Central memory CD8-positive, alpha-beta T cell (primary cell): Measurements from ENCODE around the gene USE1.
A peak's percentile ranks its signal among the peaks of the same experiment; 100 is the strongest.

Experiments
- ATAC-seq: fragments of 150-1000 bp; cut with Tn5 transposase; replicated peaks from 2 replicates; pipeline ENCODE4 v1.10.0; 2022; ENCODE audit warnings: mild to moderate bottlenecking, moderate FRiP score, moderate number of reproducible peaks; ENCODE audit not compliant: poor library complexity, severe bottlenecking; ENCODE audit errors: extremely low read depth
- DNase-seq, 2 donors: peaks; one replicate each; pipeline ENCODE4 v3.0.0; 2021; ENCODE audit warnings: low spot score in 2 of 2
- H3K27ac Mint-ChIP-seq: one replicate; pipeline ENCODE4 v1.8.0; 2022; ENCODE audit warnings: low read depth, mild to moderate bottlenecking, moderate library complexity, mixed read lengths
- H3K27me3 Mint-ChIP-seq: one replicate; pipeline ENCODE4 v1.8.0; 2022; ENCODE audit warnings: mixed read lengths
- H3K36me3 Mint-ChIP-seq: one replicate; pipeline ENCODE4 v1.8.0; 2022; ENCODE audit warnings: mild to moderate bottlenecking, moderate library complexity, mixed read lengths; ENCODE audit not compliant: insufficient read depth
- H3K4me1 Mint-ChIP-seq: one replicate; pipeline ENCODE4 v1.8.0; 2022; ENCODE audit warnings: mixed read lengths
- H3K4me3 Mint-ChIP-seq: one replicate; pipeline ENCODE4 v1.8.0; 2022; ENCODE audit warnings: mild to moderate bottlenecking, moderate library complexity, mixed read lengths
- H3K9me3 Mint-ChIP-seq: one replicate; pipeline ENCODE4 v1.8.0; 2022; ENCODE audit warnings: mixed read lengths

USE1 gene

GRCh38 chr19:17259934-17260333, 44.8 kb downstream of the USE1 start:
- Mint-ChIP-seq H3K27me3 (no peaks in the 10 kb centered on the region), H3K36me3 (no peaks in the 10 kb centered on the region), H3K4me1 (peaks cover 6% of the 10 kb centered on the region), H3K27ac (no peak overlapping the region), H3K9me3 (no peaks in the 10 kb centered on the region), H3K4me3 (no peak overlapping the region)
- ATAC-seq (no peak), DNase-seq (no peak)

DNA sequence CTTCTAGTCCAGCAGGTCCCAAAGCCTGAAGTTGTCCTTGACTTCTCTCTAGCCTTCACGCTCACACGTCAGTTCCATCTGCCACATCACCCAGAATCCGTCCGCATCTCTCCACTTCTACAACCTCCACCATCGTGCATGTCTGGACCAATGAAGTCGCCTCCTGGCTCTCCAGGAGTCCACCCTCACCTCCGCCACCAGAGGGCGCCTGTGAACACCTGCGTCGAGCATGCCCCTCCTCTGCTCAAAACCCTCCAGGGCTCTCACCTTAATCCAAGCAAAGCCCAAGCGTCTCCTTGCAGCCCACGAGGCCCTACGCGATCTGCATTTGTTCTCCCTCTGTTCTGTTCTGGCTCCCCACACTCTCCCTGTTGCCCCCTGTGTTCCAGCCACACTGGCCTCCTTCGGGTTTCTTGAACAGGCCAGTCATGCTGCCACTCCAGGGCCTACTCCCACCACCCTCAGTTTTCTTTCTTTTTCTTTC, 45.7 kb downstream of the USE1 start:
- no peaks in the 10 kb centered on the region for H3K9me3 Mint-ChIP-seq
- peaks cover 6% of the 10 kb centered on the region for H3K4me1 Mint-ChIP-seq
- ATAC-seq (peak; percentile 100), DNase-seq (peak; percentile 83 to 88)
- H3K4me3 Mint-ChIP-seq = no peak overlapping the region
- no peaks in the 10 kb centered on the region for H3K36me3 Mint-ChIP-seq
- no peaks in the 10 kb centered on the region for H3K27me3 Mint-ChIP-seq
- no peak overlapping the region for H3K27ac Mint-ChIP-seq

DNA sequence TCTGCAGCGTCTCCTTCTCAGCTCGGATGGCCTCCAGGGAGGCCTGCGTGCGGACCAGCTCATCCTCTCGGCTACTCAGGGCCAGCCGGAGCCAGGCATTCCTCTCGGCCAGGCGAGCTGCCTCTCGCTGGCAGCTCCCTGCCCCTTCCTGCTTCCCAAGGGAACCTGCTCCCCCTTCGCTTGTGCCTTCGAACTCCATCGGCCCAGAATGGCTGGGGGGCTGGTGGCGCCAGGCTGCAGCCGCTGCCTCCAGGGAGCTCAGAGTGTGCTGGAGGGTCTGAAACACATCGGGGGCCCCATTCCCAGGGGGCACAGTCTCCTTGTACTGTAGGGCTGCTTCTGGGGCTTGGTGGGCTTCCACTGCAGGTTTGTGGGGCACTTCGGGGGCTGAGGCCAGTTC, 47.4 kb downstream of the USE1 start:
- Mint-ChIP-seq H3K36me3 (peaks cover 7% of the 10 kb centered on the region), H3K4me3 (no peak overlapping the region), H3K27me3 (no peaks in the 10 kb centered on the region), H3K4me1 (peaks cover 13% of the 10 kb centered on the region), H3K9me3 (no peaks in the 10 kb centered on the region), H3K27ac (no peak overlapping the region)
- DNase-seq (no peak), ATAC-seq (no peak)

GRCh38 chr19:17263712-17264640, 48.8 kb downstream of the USE1 start:
- ATAC-seq = no peak
- peaks cover 12% of the 10 kb centered on the region for H3K36me3 Mint-ChIP-seq

DNA sequence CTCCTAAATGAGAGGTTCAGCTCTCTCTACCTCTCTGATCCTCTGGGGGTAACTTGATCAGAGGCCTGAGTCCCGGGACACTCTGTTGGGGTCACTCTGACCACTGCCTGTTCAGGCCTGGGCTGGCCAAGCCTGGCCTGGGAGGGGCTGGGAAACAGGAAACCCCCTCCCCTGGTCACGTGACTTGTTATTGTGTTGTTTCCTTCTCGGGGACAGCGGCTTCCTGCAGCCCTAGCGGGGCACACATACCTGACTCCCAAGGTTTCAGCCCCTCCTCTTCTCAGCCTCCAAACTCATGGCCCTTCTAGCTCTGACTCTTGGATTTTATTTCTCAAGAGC, 49.5 kb downstream of the USE1 start, which contains the start of gene USHBP1:
Gene USHBP1 (minus strand): TSS at position 105 of the 339 bp plus-strand sequence. CDS start 446 bp downstream, outside the sequence.
- H3K27ac Mint-ChIP-seq = no peak within 1 kb of the TSS
- ATAC-seq (no peak), DNase-seq (no peak)
- peaks cover 20% of the 10 kb centered on the region for H3K4me1 Mint-ChIP-seq
- H3K9me3 Mint-ChIP-seq = no peaks in the 10 kb centered on the region
- no peaks in the 10 kb centered on the region for H3K27me3 Mint-ChIP-seq
- peaks cover 16% of the 10 kb centered on the region for H3K36me3 Mint-ChIP-seq
- no peak within 1 kb of the TSS for H3K4me3 Mint-ChIP-seq

More at GRCh38 chr19:17263712-17264640, 48.8 kb downstream of the USE1 start:
- no peaks in the 10 kb centered on the region for H3K27me3 Mint-ChIP-seq
- no peak overlapping the region for H3K4me3 Mint-ChIP-seq
- no peak for DNase-seq
- peaks cover 20% of the 10 kb centered on the region for H3K4me1 Mint-ChIP-seq
- no peaks in the 10 kb centered on the region for H3K9me3 Mint-ChIP-seq
- H3K27ac Mint-ChIP-seq = no peak overlapping the region

GRCh38 chr19:17266026-17266425, 50.9 kb downstream of the USE1 start:
- H3K27me3 Mint-ChIP-seq = no peaks in the 10 kb centered on the region
- no peak for ATAC-seq

DNA sequence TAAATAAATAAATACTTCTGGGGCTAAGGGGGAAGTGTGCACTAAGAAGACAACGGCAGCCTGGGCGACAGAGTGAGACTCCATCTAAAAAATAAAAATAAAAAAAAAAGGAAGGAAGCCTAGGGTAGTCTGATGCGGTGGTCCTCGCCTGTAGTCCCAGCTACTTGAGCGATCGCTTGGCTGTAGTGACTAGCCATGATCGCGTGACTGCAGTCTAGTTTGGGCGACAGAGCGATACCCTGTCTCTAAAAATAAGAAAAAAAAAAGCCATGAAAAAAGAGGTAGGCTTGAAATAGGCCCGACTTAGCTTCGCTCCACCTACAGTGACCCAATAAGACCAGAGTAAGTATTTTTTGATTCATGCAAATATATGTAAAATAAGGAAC, 51.4 kb downstream of the USE1 start:
- ATAC-seq (peak; percentile 0), DNase-seq (no peak)
- Mint-ChIP-seq H3K4me1 (peaks cover 13% of the 10 kb centered on the region), H3K9me3 (no peaks in the 10 kb centered on the region), H3K27me3 (no peaks in the 10 kb centered on the region), H3K4me3 (peak overlapping the region; percentile 72), H3K36me3 (peaks cover 30% of the 10 kb centered on the region), H3K27ac (peak overlapping the region; percentile 61)

More at GRCh38 chr19:17266026-17266425, 50.9 kb downstream of the USE1 start:
- no peak overlapping the region for H3K4me3 Mint-ChIP-seq
- no peak for DNase-seq
- peaks cover 14% of the 10 kb centered on the region for H3K4me1 Mint-ChIP-seq
- H3K36me3 Mint-ChIP-seq = peaks cover 25% of the 10 kb centered on the region
- no peaks in the 10 kb centered on the region for H3K9me3 Mint-ChIP-seq
- no peak overlapping the region for H3K27ac Mint-ChIP-seq

DNA sequence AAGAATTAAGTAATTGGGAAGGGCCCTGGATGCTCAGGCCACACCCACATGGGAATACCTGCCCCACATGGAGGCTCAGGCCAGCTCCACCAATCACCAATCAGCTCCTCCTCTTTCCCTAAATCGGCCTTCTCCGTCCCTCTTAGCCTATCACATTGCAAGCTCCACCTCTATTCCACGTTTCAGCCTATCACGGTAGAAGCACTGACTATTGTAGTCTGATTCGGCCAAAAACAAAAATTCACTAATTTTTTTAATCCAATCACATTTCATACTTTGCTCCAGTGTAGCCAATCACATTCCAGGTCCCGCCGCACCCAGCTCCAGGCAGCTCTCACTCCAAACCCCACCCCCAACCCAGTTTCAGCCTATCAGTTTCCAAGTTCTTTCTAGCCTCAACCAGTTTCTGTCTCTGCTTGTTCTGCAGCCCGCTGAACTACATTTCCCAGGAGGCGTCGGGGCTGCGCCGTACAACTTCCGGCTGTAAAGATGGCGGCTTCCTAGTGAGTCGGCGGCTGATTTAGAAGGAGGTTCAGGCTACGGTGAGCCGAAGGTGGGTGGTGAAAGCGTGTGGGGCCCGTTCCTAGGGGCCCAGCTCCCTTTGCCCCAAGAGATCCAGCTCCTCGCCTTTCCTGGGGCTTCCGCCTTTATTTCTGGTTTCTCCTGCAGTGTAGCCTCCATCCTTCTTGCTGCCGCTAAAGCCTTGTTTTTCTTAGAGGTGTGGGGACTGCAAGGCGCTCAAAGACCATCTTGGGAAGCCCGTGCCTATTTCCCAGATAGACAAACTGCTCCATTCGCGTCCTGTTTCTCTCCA, 52.0 kb downstream of the USE1 start, which contains the start of gene BABAM1:
Gene BABAM1 (plus strand): TSS at position 469 of the 814 bp plus-strand sequence. CDS start 1,364 bp downstream, outside the sequence.
- no peaks in the 10 kb centered on the region for H3K9me3 Mint-ChIP-seq
- DNase-seq (peak; percentile 78 to 94), ATAC-seq (peak; percentile 95)
- H3K4me3 Mint-ChIP-seq = peak within 1 kb of the TSS; percentile 72
- peaks cover 13% of the 10 kb centered on the region for H3K4me1 Mint-ChIP-seq
- H3K36me3 Mint-ChIP-seq = peaks cover 36% of the 10 kb centered on the region
- no peaks in the 10 kb centered on the region for H3K27me3 Mint-ChIP-seq
- H3K27ac Mint-ChIP-seq = peak within 1 kb of the TSS; percentile 61

- ATAC-seq (no peak), DNase-seq (no peak)
- Mint-ChIP-seq H3K36me3 (peaks cover 45% of the 10 kb centered on the region), H3K27me3 (no peaks in the 10 kb centered on the region), H3K4me1 (peaks cover 13% of the 10 kb centered on the region), H3K27ac (no peak overlapping the region), H3K4me3 (peak overlapping the region; percentile 72), H3K9me3 (no peaks in the 10 kb centered on the region)
Measured at GRCh38 chr19:17268754-17269153, 53.6 kb downstream of the USE1 start.
